Measurements from ENCODE around the gene HOXB1.

DNA sequence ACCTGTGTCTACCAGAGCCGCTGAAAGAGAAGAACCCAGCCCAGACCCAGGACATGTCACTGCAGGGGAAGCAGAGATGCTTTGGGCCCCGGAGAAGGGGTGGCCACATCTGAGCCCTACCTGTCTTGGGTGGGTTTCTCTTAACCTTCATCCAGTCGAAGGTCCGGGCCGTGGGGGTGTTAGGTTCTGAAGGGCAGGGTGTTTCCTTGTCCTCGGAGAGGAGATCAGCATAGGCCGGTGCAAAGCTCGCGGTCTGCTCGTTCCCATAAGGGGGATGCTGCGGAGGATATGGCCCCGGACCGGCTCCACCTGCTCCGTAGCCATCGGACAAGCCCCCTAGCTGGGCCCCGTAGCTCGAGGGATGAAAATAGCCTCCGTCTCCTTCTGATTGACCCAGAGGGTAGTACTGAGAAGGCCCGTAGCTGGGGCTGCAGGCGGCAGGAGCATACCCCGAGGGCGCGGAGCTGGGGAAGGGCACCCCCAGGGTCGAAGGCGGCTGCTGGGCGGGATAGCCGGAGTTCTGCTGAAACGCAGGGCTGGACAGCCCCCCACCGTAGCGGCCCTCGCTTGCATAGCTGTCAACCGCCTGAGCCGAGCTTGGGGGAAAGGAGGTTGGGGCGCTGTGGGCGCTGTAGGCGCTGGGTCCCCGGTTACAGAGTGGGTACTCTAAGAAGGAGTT lies 464 bp downstream of the HOXB1 start:
- no peak for TF ChIP-seq ZNF274 (IDR thresholded peaks at IDR 0.05; ENCODE audit: low read depth, low read length)
- no peak for TF ChIP-seq SUZ12 (IDR thresholded peaks at IDR 0.05; ENCODE audit: extremely low read depth, insufficient read depth, insufficient read length)
- TF ChIP-seq YY1 (IDR thresholded peaks at IDR 0.05; ENCODE audit: insufficient read depth, insufficient read length), result no peak

All from NT2/D1 (cell line).